ENCODE data around the gene TEFM.

- TF ChIP-seq CTCF (IDR thresholded peaks at IDR 0.05) (no peak), REST (IDR thresholded peaks at IDR 0.05; ENCODE audit: insufficient read depth in 1 of 2, low read depth in 2 of 2, low read length in 1 of 2) (no peak; a peak in 1 of 4 replicates), POLR2AphosphoS5 (IDR thresholded peaks at IDR 0.05; ENCODE audit: low read depth, low read length) (peak; percentile 96)
Observed at GRCh38 chr17:30906101-30906911, at the start of gene TEFM.

Data from Panc1 (cell line).